ENCODE measurements around the gene AKAP6. TPM values are rescaled to one million over a fixed set of nuclear protein-coding genes. Genes with fewer than 3 reads are reported as not detected.

The AKAP6 gene
- total and polyA plus RNA-seq, 12 donors, result 0.71 to 24.7 (median 8.1) TPM

GRCh38 chr14:32744811-32745445 is 415.8 kb downstream of the AKAP6 start:
- TF ChIP-seq POLR2A (IDR thresholded peaks at IDR 0.05) (no peak), CTCF (IDR thresholded peaks at IDR 0.05) (no peak)
- no peaks in the 10 kb centered on the region for H3K27me3 ChIP-seq
- intact Hi-C loops (cut with DNase I), result no loop called here
- H3K36me3 ChIP-seq (replicated peaks in 1 of 2), result no peaks in the 10 kb centered on the region
- no peak overlapping the region for H3K4me3 ChIP-seq
- no peaks in the 10 kb centered on the region for H3K9me3 ChIP-seq (replicated peaks in 1 of 3)
- no peak overlapping the region for H3K27ac ChIP-seq
- no peaks in the 10 kb centered on the region for H3K4me1 ChIP-seq (replicated peaks in 1 of 2)
- DNase-seq, result no peak
- 38 to 80% (median 76%) methylated on average over 2 of the region's 2 CpGs for WGBS, 4 donors

GRCh38 chr14:32754209-32754608 is 425.1 kb downstream of the AKAP6 start:
- no peak for TF ChIP-seq POLR2A (IDR thresholded peaks at IDR 0.05)
- no peak for TF ChIP-seq CTCF (IDR thresholded peaks at IDR 0.05)
- H3K27ac ChIP-seq, result no peak overlapping the region
- no peaks in the 10 kb centered on the region for H3K4me1 ChIP-seq (replicated peaks in 1 of 2)
- H3K9me3 ChIP-seq (replicated peaks in 1 of 3), result peaks cover 0 to 12% (median 5%) of the 10 kb centered on the region in 3 donors
- no peak for DNase-seq
- no peaks in the 10 kb centered on the region for H3K36me3 ChIP-seq (replicated peaks in 1 of 2)
- H3K27me3 ChIP-seq, result no peaks in the 10 kb centered on the region
- 81 to 95% (median 93%) methylated on average over 1 of the region's 1 CpG for WGBS, 4 donors
- no peak overlapping the region for H3K4me3 ChIP-seq
- intact Hi-C loops (cut with DNase I), result no loop called here

GRCh38 chr14:32756173-32756572 is 427.1 kb downstream of the AKAP6 start:
- no peak overlapping the region for H3K27ac ChIP-seq
- WGBS, 4 donors, result 92 to 100% (median 100%) methylated on average over 1 of the region's 1 CpG; no CpG with 5 or more reads in 1 of the 4 donors
- intact Hi-C loops (cut with DNase I), result no loop called here
- no peak for DNase-seq
- TF ChIP-seq CTCF (IDR thresholded peaks at IDR 0.05) (no peak), POLR2A (IDR thresholded peaks at IDR 0.05) (no peak)
- H3K9me3 ChIP-seq (replicated peaks in 1 of 3), result peaks cover 0 to 12% (median 5%) of the 10 kb centered on the region in 3 donors
- H3K27me3 ChIP-seq, result no peaks in the 10 kb centered on the region
- H3K36me3 ChIP-seq (replicated peaks in 1 of 2), result no peaks in the 10 kb centered on the region
- no peak overlapping the region for H3K4me3 ChIP-seq
- H3K4me1 ChIP-seq (replicated peaks in 1 of 2), result no peaks in the 10 kb centered on the region

GRCh38 chr14:32756775-32757174 is 427.7 kb downstream of the AKAP6 start:
- 80 to 100% (median 92%) methylated on average over 1 to 3 of the region's 3 CpGs for WGBS, 4 donors
- H3K4me3 ChIP-seq, result no peak overlapping the region
- H3K27me3 ChIP-seq, result no peaks in the 10 kb centered on the region
- H3K4me1 ChIP-seq (replicated peaks in 1 of 2), result no peaks in the 10 kb centered on the region
- intact Hi-C loops (cut with DNase I), result no loop called here
- H3K27ac ChIP-seq, result no peak overlapping the region
- DNase-seq, result no peak
- no peaks in the 10 kb centered on the region for H3K36me3 ChIP-seq (replicated peaks in 1 of 2)
- H3K9me3 ChIP-seq (replicated peaks in 1 of 3), result peaks cover 0 to 12% (median 5%) of the 10 kb centered on the region in 3 donors
- TF ChIP-seq POLR2A (IDR thresholded peaks at IDR 0.05), result no peak
- TF ChIP-seq CTCF (IDR thresholded peaks at IDR 0.05), result no peak

All from adrenal gland (tissue), 12 donors.